Right kidney (tissue), 1 donor: ENCODE results near the gene EPS15.
"Not testable (repeated sequence)": the region's sequence is repeated elsewhere in the genome, so short reads cannot be mapped to it uniquely, and the experiment has no call there.

Experiments
- DNase-seq: peaks from one replicate; pipeline ENCODE4 v3.0.0-alpha.2; 2016

The EPS15 gene

GRCh38 chr1:51423073-51423821 lies 95.8 kb downstream of the EPS15 start:
- DNase-seq, result no peak

- peak; percentile 3 for DNase-seq
Observed at GRCh38 chr1:51422367-51423072, 96.5 kb downstream of the EPS15 start.

- DNase-seq, result peak; percentile 24
Observed at GRCh38 chr1:51421964-51422363, 97.1 kb downstream of the EPS15 start.

- DNase-seq, result no peak
Observed at GRCh38 chr1:51420867-51421627, 98.0 kb downstream of the EPS15 start.

- no peak for DNase-seq
Observed at GRCh38 chr1:51418384-51418959, 100.6 kb downstream of the EPS15 start.

GRCh38 chr1:51417496-51418383 lies 101.3 kb downstream of the EPS15 start:
- no peak for DNase-seq

- DNase-seq, result no peak
Observed at GRCh38 chr1:51416910-51417309, 102.2 kb downstream of the EPS15 start.

- DNase-seq, result no peak
Observed at GRCh38 chr1:51415963-51416362, 103.1 kb downstream of the EPS15 start.

- no peak for DNase-seq
Observed at GRCh38 chr1:51414811-51415210, 104.3 kb downstream of the EPS15 start.

- DNase-seq, result not testable (repeated sequence)
Observed at GRCh38 chr1:51411820-51412219, 107.2 kb downstream of the EPS15 start.

GRCh38 chr1:51410568-51411460 lies 108.3 kb downstream of the EPS15 start:
- no peak for DNase-seq

GRCh38 chr1:51409755-51410541 lies 109.1 kb downstream of the EPS15 start:
- DNase-seq, result not testable (repeated sequence)

- no peak for DNase-seq
Observed at GRCh38 chr1:51392241-51392640, 126.8 kb downstream of the EPS15 start.

- DNase-seq, result not testable (repeated sequence)
Observed at GRCh38 chr1:51390641-51391040, 128.4 kb downstream of the EPS15 start.

- not testable (repeated sequence) for DNase-seq
Observed at GRCh38 chr1:51387288-51387687, 131.8 kb downstream of the EPS15 start.

- DNase-seq, result not testable (repeated sequence)
Observed at GRCh38 chr1:51386259-51386658, 132.8 kb downstream of the EPS15 start.

- no peak for DNase-seq
Observed at GRCh38 chr1:51385776-51386175, 133.3 kb downstream of the EPS15 start.

- no peak for DNase-seq
Observed at GRCh38 chr1:51381964-51382363, 137.1 kb downstream of the EPS15 start.

- no peak for DNase-seq
Observed at GRCh38 chr1:51380936-51381335, 138.1 kb downstream of the EPS15 start.

GRCh38 chr1:51378871-51379270 lies 140.2 kb downstream of the EPS15 start:
- DNase-seq, result no peak
